ENCODE data around the gene POR. TPM values are rescaled to one million over a fixed set of nuclear protein-coding genes. Genes with fewer than 3 reads are reported as not detected.

POR gene
- total RNA-seq, 1 experiment from 2014 or later = 151 TPM

DNA sequence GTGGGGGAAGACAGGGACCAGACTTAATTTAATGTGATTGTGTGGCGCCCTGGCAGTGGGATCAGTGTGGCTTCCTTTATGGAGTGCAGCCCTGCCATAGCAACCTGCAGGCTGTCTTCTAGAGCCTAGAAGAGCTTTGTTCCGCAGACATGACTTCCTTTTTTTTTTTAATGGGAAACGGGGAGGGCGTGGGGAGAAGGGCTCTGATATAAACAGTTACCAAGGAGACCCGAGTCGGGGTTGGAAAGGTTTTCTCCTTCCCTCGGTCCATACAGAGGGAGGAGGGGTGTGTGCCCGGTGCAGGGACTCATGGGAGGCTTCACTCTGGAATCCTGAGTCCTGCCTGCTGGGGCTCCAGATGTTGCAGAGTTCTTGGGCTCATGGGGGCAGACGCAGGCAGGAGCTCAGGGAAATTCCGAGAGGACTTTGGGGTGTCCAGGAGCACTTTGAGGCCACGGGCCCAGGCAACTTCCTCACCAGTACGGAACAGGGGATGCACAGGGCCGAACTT, 52.6 kb downstream of the POR start (continued):
- TF ChIP-seq, protein P1, sequence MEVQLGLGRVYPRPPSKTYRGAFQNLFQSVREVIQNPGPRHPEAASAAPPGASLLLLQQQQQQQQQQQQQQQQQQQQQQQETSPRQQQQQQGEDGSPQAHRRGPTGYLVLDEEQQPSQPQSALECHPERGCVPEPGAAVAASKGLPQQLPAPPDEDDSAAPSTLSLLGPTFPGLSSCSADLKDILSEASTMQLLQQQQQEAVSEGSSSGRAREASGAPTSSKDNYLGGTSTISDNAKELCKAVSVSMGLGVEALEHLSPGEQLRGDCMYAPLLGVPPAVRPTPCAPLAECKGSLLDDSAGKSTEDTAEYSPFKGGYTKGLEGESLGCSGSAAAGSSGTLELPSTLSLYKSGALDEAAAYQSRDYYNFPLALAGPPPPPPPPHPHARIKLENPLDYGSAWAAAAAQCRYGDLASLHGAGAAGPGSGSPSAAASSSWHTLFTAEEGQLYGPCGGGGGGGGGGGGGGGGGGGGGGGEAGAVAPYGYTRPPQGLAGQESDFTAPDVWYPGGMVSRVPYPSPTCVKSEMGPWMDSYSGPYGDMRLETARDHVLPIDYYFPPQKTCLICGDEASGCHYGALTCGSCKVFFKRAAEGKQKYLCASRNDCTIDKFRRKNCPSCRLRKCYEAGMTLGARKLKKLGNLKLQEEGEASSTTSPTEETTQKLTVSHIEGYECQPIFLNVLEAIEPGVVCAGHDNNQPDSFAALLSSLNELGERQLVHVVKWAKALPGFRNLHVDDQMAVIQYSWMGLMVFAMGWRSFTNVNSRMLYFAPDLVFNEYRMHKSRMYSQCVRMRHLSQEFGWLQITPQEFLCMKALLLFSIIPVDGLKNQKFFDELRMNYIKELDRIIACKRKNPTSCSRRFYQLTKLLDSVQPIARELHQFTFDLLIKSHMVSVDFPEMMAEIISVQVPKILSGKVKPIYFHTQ (CRISPR knock-in tag; IDR thresholded peaks at IDR 0.05) = no peak

DNA sequence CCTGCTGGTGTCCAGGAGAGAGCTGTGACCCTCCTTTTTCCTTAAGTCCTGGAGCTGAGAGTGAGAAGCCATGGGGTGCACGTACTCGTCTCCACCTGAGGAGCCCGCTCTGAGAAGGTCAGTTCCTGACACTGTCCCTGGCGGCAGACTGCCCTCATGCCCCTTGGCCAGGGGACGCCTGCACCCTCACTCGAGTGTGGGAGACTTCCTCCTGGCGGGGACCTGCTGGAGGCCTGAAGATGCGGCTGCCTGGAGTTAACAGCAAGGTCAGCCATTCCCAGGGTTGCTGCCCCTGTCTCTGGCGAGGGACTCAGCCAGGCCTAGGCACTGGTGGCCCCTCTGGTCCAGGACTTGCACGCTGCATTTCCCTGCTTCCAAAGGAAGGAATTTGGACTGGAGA, 53.1 kb downstream of the POR start:
- no peaks in the 10 kb centered on the region for H3K9me3 Mint-ChIP-seq
- H3K4me1 Mint-ChIP-seq = no peaks in the 10 kb centered on the region
- ChIA-PET CTCF (interaction anchor here (1.4 kb wide), 1 partner anchor 52 kb away, joined by 4 read pairs; no protein-coding TSS in a partner anchor), POLR2A (no interaction called here)
- TF ChIP-seq RORB (CRISPR knock-in tag; IDR thresholded peaks at IDR 0.05) = no peak
- no peak for TF ChIP-seq ZBTB21 (CRISPR knock-in tag; IDR thresholded peaks at IDR 0.05; ENCODE audit: borderline replicate concordance)
- TF ChIP-seq, protein P2, sequence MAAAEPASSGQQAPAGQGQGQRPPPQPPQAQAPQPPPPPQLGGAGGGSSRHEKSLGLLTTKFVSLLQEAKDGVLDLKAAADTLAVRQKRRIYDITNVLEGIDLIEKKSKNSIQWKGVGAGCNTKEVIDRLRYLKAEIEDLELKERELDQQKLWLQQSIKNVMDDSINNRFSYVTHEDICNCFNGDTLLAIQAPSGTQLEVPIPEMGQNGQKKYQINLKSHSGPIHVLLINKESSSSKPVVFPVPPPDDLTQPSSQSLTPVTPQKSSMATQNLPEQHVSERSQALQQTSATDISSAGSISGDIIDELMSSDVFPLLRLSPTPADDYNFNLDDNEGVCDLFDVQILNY (CRISPR knock-in tag; IDR thresholded peaks at IDR 0.05) = no peak
- TF ChIP-seq, protein P3, sequence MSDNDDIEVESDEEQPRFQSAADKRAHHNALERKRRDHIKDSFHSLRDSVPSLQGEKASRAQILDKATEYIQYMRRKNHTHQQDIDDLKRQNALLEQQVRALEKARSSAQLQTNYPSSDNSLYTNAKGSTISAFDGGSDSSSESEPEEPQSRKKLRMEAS (CRISPR knock-in tag; IDR thresholded peaks at IDR 0.05) = no peak
- TF ChIP-seq CBFB (CRISPR knock-in tag; IDR thresholded peaks at IDR 0.05; ENCODE audit: low read depth) = no peak
- TF ChIP-seq CREB1 (CRISPR knock-in tag; IDR thresholded peaks at IDR 0.05) = no peak
- no peak for TF ChIP-seq ZNF263 (CRISPR knock-in tag; IDR thresholded peaks at IDR 0.05; ENCODE audit: low read depth)
- no peak for TF ChIP-seq ZNF396 (CRISPR knock-in tag; IDR thresholded peaks at IDR 0.05; ENCODE audit: borderline replicate concordance)
- no peak for TF ChIP-seq IRF2 (CRISPR knock-in tag; IDR thresholded peaks at IDR 0.05; ENCODE audit: borderline replicate concordance, low read depth)
- TF ChIP-seq, protein P4, sequence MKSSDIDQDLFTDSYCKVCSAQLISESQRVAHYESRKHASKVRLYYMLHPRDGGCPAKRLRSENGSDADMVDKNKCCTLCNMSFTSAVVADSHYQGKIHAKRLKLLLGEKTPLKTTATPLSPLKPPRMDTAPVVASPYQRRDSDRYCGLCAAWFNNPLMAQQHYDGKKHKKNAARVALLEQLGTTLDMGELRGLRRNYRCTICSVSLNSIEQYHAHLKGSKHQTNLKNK (CRISPR knock-in tag; IDR thresholded peaks at IDR 0.05) = no peak
- no peak for TF ChIP-seq ZNF219 (CRISPR knock-in tag; IDR thresholded peaks at IDR 0.05; ENCODE audit: borderline replicate concordance)
- TF ChIP-seq ZNF423 (CRISPR knock-in tag; IDR thresholded peaks at IDR 0.05) = no peak
- TF ChIP-seq, protein P5, sequence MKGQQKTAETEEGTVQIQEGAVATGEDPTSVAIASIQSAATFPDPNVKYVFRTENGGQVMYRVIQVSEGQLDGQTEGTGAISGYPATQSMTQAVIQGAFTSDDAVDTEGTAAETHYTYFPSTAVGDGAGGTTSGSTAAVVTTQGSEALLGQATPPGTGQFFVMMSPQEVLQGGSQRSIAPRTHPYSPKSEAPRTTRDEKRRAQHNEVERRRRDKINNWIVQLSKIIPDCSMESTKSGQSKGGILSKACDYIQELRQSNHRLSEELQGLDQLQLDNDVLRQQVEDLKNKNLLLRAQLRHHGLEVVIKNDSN (CRISPR knock-in tag; IDR thresholded peaks at IDR 0.05) = no peak
- TF ChIP-seq ESRRA (CRISPR knock-in tag; IDR thresholded peaks at IDR 0.05; ENCODE audit: borderline replicate concordance) = no peak
- TF ChIP-seq ATF1 (CRISPR knock-in tag; IDR thresholded peaks at IDR 0.05) = no peak
- TF ChIP-seq, protein P6, sequence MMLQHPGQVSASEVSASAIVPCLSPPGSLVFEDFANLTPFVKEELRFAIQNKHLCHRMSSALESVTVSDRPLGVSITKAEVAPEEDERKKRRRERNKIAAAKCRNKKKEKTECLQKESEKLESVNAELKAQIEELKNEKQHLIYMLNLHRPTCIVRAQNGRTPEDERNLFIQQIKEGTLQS (CRISPR knock-in tag; conservative IDR thresholded peaks at IDR 0.05) = no peak
- TF ChIP-seq, protein P7, sequence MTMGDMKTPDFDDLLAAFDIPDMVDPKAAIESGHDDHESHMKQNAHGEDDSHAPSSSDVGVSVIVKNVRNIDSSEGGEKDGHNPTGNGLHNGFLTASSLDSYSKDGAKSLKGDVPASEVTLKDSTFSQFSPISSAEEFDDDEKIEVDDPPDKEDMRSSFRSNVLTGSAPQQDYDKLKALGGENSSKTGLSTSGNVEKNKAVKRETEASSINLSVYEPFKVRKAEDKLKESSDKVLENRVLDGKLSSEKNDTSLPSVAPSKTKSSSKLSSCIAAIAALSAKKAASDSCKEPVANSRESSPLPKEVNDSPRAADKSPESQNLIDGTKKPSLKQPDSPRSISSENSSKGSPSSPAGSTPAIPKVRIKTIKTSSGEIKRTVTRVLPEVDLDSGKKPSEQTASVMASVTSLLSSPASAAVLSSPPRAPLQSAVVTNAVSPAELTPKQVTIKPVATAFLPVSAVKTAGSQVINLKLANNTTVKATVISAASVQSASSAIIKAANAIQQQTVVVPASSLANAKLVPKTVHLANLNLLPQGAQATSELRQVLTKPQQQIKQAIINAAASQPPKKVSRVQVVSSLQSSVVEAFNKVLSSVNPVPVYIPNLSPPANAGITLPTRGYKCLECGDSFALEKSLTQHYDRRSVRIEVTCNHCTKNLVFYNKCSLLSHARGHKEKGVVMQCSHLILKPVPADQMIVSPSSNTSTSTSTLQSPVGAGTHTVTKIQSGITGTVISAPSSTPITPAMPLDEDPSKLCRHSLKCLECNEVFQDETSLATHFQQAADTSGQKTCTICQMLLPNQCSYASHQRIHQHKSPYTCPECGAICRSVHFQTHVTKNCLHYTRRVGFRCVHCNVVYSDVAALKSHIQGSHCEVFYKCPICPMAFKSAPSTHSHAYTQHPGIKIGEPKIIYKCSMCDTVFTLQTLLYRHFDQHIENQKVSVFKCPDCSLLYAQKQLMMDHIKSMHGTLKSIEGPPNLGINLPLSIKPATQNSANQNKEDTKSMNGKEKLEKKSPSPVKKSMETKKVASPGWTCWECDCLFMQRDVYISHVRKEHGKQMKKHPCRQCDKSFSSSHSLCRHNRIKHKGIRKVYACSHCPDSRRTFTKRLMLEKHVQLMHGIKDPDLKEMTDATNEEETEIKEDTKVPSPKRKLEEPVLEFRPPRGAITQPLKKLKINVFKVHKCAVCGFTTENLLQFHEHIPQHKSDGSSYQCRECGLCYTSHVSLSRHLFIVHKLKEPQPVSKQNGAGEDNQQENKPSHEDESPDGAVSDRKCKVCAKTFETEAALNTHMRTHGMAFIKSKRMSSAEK (CRISPR knock-in tag; IDR thresholded peaks at IDR 0.05; ENCODE audit: borderline replicate concordance) = no peak
- TF ChIP-seq, protein P8, sequence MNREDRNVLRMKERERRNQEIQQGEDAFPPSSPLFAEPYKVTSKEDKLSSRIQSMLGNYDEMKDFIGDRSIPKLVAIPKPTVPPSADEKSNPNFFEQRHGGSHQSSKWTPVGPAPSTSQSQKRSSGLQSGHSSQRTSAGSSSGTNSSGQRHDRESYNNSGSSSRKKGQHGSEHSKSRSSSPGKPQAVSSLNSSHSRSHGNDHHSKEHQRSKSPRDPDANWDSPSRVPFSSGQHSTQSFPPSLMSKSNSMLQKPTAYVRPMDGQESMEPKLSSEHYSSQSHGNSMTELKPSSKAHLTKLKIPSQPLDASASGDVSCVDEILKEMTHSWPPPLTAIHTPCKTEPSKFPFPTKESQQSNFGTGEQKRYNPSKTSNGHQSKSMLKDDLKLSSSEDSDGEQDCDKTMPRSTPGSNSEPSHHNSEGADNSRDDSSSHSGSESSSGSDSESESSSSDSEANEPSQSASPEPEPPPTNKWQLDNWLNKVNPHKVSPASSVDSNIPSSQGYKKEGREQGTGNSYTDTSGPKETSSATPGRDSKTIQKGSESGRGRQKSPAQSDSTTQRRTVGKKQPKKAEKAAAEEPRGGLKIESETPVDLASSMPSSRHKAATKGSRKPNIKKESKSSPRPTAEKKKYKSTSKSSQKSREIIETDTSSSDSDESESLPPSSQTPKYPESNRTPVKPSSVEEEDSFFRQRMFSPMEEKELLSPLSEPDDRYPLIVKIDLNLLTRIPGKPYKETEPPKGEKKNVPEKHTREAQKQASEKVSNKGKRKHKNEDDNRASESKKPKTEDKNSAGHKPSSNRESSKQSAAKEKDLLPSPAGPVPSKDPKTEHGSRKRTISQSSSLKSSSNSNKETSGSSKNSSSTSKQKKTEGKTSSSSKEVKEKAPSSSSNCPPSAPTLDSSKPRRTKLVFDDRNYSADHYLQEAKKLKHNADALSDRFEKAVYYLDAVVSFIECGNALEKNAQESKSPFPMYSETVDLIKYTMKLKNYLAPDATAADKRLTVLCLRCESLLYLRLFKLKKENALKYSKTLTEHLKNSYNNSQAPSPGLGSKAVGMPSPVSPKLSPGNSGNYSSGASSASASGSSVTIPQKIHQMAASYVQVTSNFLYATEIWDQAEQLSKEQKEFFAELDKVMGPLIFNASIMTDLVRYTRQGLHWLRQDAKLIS (CRISPR knock-in tag; IDR thresholded peaks at IDR 0.05; ENCODE audit: borderline replicate concordance) = no peak
- H3K27ac Mint-ChIP-seq = no peak overlapping the region
- H3K36me3 Mint-ChIP-seq = peaks cover 19% of the 10 kb centered on the region
- H3K27me3 Mint-ChIP-seq (ENCODE audit: low read depth) = no peaks in the 10 kb centered on the region; the same call in 1 of the 2 replicates
- ATAC-seq (no peak), DNase-seq (ENCODE audit: low spot score) (no peak)
- no peak overlapping the region for H3K4me3 Mint-ChIP-seq

All from WTC11 (cell line).